Heart right ventricle (tissue), 16 donors: ENCODE results near the gene TSHZ1. TPM values are rescaled to one million over a fixed set of nuclear protein-coding genes. Genes with fewer than 3 reads are reported as not detected.

Experiments
- ATAC-seq, 8 donors: fragments of 200-7000 bp; cut with Tn5 transposase; one replicate each; pipeline ENCODE4 v1.9.1; 2020; ENCODE audit warnings: mild to moderate bottlenecking in 8 of 8, moderate library complexity in 8 of 8, moderate number of reproducible peaks in 1 of 8
- DNase-seq, 2 donors: peaks; one replicate each; pipeline ENCODE4 v3.0.0-alpha.2; 2020
- H3K27ac ChIP-seq, 10 donors: fragments of 200-600 bp; sonication (generic) in 2 of 10; one replicate each; pipeline versions ENCODE4 v1.5.0 to v1.8.0; 2020 to 2022; ENCODE audit warnings: mild to moderate bottlenecking in 3 of 10
- H3K27me3 ChIP-seq, 7 donors: fragments of 200-600 bp; one replicate each; pipeline ENCODE4 v1.8.0; 2021 to 2022; ENCODE audit warnings: mild to moderate bottlenecking in 2 of 7
- H3K36me3 ChIP-seq, 9 donors: fragments of 200-600 bp; sonication (generic) in 1 of 9; one replicate each; pipeline versions ENCODE4 v1.5.0 to v1.8.0; 2020 to 2022; ENCODE audit warnings: mild to moderate bottlenecking in 2 of 9
- H3K4me1 ChIP-seq, 9 donors: fragments of 200-600 bp; sonication (generic) in 1 of 9; one replicate each; pipeline versions ENCODE4 v1.5.0 to v1.8.0; 2020 to 2022; ENCODE audit warnings: mild to moderate bottlenecking in 4 of 9
- H3K4me3 ChIP-seq, 10 donors: fragments of 200-600 bp; sonication (generic) in 2 of 10; one replicate each; pipeline versions ENCODE4 v1.5.0 to v1.8.0; 2020 to 2022; ENCODE audit warnings: mild to moderate bottlenecking in 7 of 10, moderate library complexity in 2 of 10
- H3K9me3 ChIP-seq, 11 donors: fragments of 200-600 bp in 10 of 11; sonication (generic) in 2 of 11; one replicate each; pipeline versions ENCODE4 v1.5.0 to v1.8.0; 2013 to 2022; ENCODE audit warnings: mild to moderate bottlenecking in 2 of 11, control low read depth in 1 of 11, moderate library complexity in 1 of 11
- CTCF ChIP-seq, 9 donors: fragments of 200-600 bp; sonication (generic) in 2 of 9; IDR thresholded peaks; one replicate each; pipeline versions ENCODE4 v1.5.0 to v1.8.0; 2021 to 2022; ENCODE audit warnings: antibody characterized with exemption in 9 of 9, mild to moderate bottlenecking in 5 of 9, moderate library complexity in 1 of 9
- WGBS, 2 donors: extraction: QIAGEN DNeasy Blood & Tissue Kit; methylation state at CpG; one replicate each; pipeline ENCODE4 v1.1.7; 2013; ENCODE audit warnings: inconsistent platforms in 1 of 2; 5-methylcytosine and 5-hydroxymethylcytosine counted together
- intact Hi-C, 10 donors: fragments of 100-400 bp; cut with DNase I; formaldehyde crosslinking; loops; one replicate each; pipeline versions ENCODE4 v1.11.1 to v1.14.2; 2022
- polyA plus RNA-seq, 2 donors: library from polyadenylated mRNA; stranded (reverse); fragments of 200-250 nt; gene quantifications; one replicate each; pipeline ENCODE4 v1.2.3, GENCODE V29; 2013
- total RNA-seq, 10 donors: library from RNA; stranded (reverse); fragmentation: NEBNext Ultra II Directional in 3 of 10; extraction: Animal tissue kit (Norgen Biotek cat#: 25700) in 3 of 10; gene quantifications; one replicate each; pipeline versions ENCODE4 v1.2.1 to v1.2.4, GENCODE V29; 2021 to 2023
- donor health status: Arrhythmogenic right ventricular cardiomyopathy.
- donor health status: ischemic (EF 13 %, LVEDD 7.1; RV severe dilation, severe dysfunction).
- donor health status: healthy with polysubstance abuse.
- donor health status: DM: no; HTN: yes; CAD: no.
- donor health status: DM: no; HTN: no; CAD: no.
- donor health status: ischemic (EF 25% LVEDD 6.9; RV normal size, moderate dysfunction).
- donor health status: ischemic (EF 25% LVEDD 5.7; RV mildly dilated, moderate dysfunction).
- donor health status: healthy.
- donor health status: DM: yes; HTN: yes; CAD: no.
- donor health status: Ischemic cardiomyopathy.
- donor health status: ischemic (EF 35%, LVEDD 5.7; RV mildly dilated, moderate dysfunction).
- donor health status: nonischemic (EF 11% LVEDD 7.7; RV severe dilation, severe dysfunction).
- donor health status: DM: yes; HTN: yes; CAD: no.
- donor health status: PGD.
- donor health status: ischemic (EF 29% LVEDD 5.4; RV normal size, mild dysfunction).
- donor health status: nonischemic (EF 23%, LVEDD 6.1; RV moderate dilation, normal function).

TSHZ1 gene
- total and polyA plus RNA-seq, 12 donors, result 4.8 to 22.9 (median 17.6) TPM

- Histone ChIP-seq H3K36me3 (no peaks in the 10 kb centered on the region), H3K9me3 (no peaks in the 10 kb centered on the region), H3K4me3 (no peak overlapping the region), H3K4me1 (peaks cover 0 to 40% (median 10%) of the 10 kb centered on the region in 9 donors), H3K27ac (no peak overlapping the region), H3K27me3 (no peaks in the 10 kb centered on the region)
- intact Hi-C loops, result no loop called here
- DNase-seq (no peak), ATAC-seq (no peak)
- no peak for TF ChIP-seq CTCF (IDR thresholded peaks at IDR 0.05)
- 98% methylated on average over 15 of the region's 15 CpGs for WGBS, 2 donors
These were observed 63.2 kb downstream of the TSHZ1 start for GRCh38 chr18:75273817-75274216.

- TF ChIP-seq CTCF (IDR thresholded peaks at IDR 0.05), result no peak
- no peaks in the 10 kb centered on the region for H3K27me3 ChIP-seq
- H3K27ac ChIP-seq, result no peak overlapping the region
- H3K4me1 ChIP-seq, result peaks cover 0 to 34% (median 12%) of the 10 kb centered on the region in 9 donors
- no peak overlapping the region for H3K4me3 ChIP-seq
- 66 to 82% methylated on average over 8 of the region's 8 CpGs for WGBS, 2 donors
- no peaks in the 10 kb centered on the region for H3K36me3 ChIP-seq
- H3K9me3 ChIP-seq, result no peaks in the 10 kb centered on the region
- ATAC-seq, result no peak
- no peak for DNase-seq
- intact Hi-C loops, result no loop called here
These were observed 64.6 kb downstream of the TSHZ1 start for GRCh38 chr18:75275226-75275625.

- no peak for DNase-seq
- ATAC-seq, result peak in 2 of 8 donors; percentile 24 to 34
- TF ChIP-seq CTCF (IDR thresholded peaks at IDR 0.05), result no peak
- Histone ChIP-seq H3K27ac (peak overlapping the region in 1 of 10 donors; percentile 5), H3K27me3 (no peaks in the 10 kb centered on the region), H3K9me3 (no peaks in the 10 kb centered on the region), H3K4me1 (peaks cover 0 to 50% (median 18%) of the 10 kb centered on the region in 9 donors), H3K36me3 (no peaks in the 10 kb centered on the region), H3K4me3 (no peak overlapping the region)
- intact Hi-C loops, result no loop called here
- 69 to 77% methylated on average over 16 of the region's 16 CpGs for WGBS, 2 donors
These were observed 66.4 kb downstream of the TSHZ1 start for GRCh38 chr18:75276818-75277609.

GRCh38 chr18:75277610-75277928 is 67.0 kb downstream of the TSHZ1 start:
- H3K36me3 ChIP-seq, result no peaks in the 10 kb centered on the region
- 94 to 98% methylated on average over 4 of the region's 4 CpGs for WGBS, 2 donors
- no peak for TF ChIP-seq CTCF (IDR thresholded peaks at IDR 0.05)
- H3K9me3 ChIP-seq, result no peaks in the 10 kb centered on the region
- no peak overlapping the region for H3K4me3 ChIP-seq
- no peak for DNase-seq
- ATAC-seq, result no peak
- no peak overlapping the region for H3K27ac ChIP-seq
- intact Hi-C loops, result no loop called here
- no peaks in the 10 kb centered on the region for H3K27me3 ChIP-seq
- H3K4me1 ChIP-seq, result peaks cover 0 to 50% (median 18%) of the 10 kb centered on the region in 9 donors
